ENCODE results near the gene XAB2. TPM values are rescaled to one million over a fixed set of nuclear protein-coding genes. Genes with fewer than 3 reads are reported as not detected.

XAB2 gene
- total RNA-seq, 4 donors from 2014 or later = 27.8 to 123 (median 57.3) TPM

DNA sequence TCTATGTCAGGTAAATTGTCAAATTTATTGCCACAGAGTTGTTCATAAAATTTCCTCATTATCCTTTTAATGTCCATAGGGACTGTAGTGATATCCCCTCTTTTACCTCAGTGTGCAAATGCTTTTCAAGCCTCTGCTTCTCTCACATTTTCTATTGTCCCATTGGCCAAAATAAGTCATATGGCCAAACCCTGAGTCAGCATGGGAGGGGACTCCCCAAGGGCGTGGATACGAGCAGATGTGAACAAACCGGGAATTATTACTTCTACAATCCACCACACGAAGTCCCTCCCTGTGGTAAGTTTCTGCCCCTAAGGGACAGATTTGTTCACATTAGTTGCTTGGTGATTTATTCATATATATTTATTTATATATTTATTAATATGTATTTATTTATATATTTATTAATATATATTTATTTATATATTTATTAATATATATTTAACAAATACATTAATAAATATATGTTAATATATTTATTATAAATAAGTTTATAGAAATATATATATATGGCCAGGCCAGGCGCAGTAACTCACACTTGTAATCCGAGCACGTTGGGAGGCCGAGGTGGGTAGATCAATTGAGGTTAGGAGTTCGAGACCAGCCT lies 53.8 kb downstream of the XAB2 start:
- 61 to 75% methylated on average over 9 of the region's 9 CpGs for WGBS, 2 donors (ENCODE audit: low coverage in 1 of 2)
- Histone ChIP-seq H3K4me1 (no peaks in the 10 kb centered on the region), H3K27ac (no peak overlapping the region), H3K36me3 (no peaks in the 10 kb centered on the region), H3K4me3 (no peak overlapping the region), H3K9me3 (no peaks in the 10 kb centered on the region), H3K27me3 (no peaks in the 10 kb centered on the region)
- intact Hi-C loops (cut with DNase I; ENCODE audit: low total_unique reads) (no loop called here), in situ Hi-C loops (cut with MboI; ENCODE audit: low pct_ligation_motif_present in 1 of 4, low pct_unique_long_range_greater_than_20kb in 1 of 4, low sequenced_read_pairs in 3 of 4) (no loop called here)
- TF ChIP-seq, protein P1, sequence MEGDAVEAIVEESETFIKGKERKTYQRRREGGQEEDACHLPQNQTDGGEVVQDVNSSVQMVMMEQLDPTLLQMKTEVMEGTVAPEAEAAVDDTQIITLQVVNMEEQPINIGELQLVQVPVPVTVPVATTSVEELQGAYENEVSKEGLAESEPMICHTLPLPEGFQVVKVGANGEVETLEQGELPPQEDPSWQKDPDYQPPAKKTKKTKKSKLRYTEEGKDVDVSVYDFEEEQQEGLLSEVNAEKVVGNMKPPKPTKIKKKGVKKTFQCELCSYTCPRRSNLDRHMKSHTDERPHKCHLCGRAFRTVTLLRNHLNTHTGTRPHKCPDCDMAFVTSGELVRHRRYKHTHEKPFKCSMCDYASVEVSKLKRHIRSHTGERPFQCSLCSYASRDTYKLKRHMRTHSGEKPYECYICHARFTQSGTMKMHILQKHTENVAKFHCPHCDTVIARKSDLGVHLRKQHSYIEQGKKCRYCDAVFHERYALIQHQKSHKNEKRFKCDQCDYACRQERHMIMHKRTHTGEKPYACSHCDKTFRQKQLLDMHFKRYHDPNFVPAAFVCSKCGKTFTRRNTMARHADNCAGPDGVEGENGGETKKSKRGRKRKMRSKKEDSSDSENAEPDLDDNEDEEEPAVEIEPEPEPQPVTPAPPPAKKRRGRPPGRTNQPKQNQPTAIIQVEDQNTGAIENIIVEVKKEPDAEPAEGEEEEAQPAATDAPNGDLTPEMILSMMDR (IDR thresholded peaks at IDR 0.05) = no peak
- no peak for TF ChIP-seq POLR2AphosphoS5 (IDR thresholded peaks at IDR 0.05)
- no peak for TF ChIP-seq EP300 (IDR thresholded peaks at IDR 0.05; ENCODE audit: low read depth)
- no peak for TF ChIP-seq POLR2A (IDR thresholded peaks at IDR 0.05)
- DNase-seq = no peak

DNA sequence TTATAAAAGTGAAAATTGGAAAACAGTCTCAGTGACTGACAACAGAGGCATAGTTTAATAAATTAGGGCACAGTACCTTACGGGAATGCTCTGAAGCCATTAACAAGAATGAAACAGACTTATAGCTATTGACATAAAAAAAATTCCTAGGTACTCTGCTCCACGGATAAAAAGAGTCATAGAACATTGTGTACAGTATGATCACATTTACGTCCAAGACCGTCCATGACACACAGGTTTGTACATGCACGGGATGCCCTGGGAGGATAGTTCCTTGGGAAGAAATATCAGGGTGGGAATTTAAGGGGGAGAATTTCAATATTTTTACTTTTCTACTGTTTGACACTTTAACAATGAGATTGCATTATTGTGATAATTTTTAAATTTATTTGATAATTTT lies 58.6 kb downstream of the XAB2 start:
- H3K27me3 ChIP-seq = no peaks in the 10 kb centered on the region
- TF ChIP-seq POLR2A (IDR thresholded peaks at IDR 0.05) (no peak), EP300 (IDR thresholded peaks at IDR 0.05; ENCODE audit: low read depth) (no peak), POLR2AphosphoS5 (IDR thresholded peaks at IDR 0.05) (no peak)
- TF ChIP-seq, protein P1 (IDR thresholded peaks at IDR 0.05) = no peak
- H3K9me3 ChIP-seq = no peaks in the 10 kb centered on the region
- H3K4me3 ChIP-seq = no peak overlapping the region
- intact Hi-C loops (cut with DNase I; ENCODE audit: low total_unique reads) (no loop called here), in situ Hi-C loops (cut with MboI; ENCODE audit: low pct_ligation_motif_present in 1 of 4, low pct_unique_long_range_greater_than_20kb in 1 of 4, low sequenced_read_pairs in 3 of 4) (loop anchor here in 3 of 4 donors (25.0 kb wide), 2 partner anchors 208 to 242 kb away; no protein-coding TSS in a partner anchor)
- H3K4me1 ChIP-seq = peaks cover 0 to 3% (median 0%) of the 10 kb centered on the region in 4 donors
- WGBS, 2 donors (ENCODE audit: low coverage in 1 of 2) = 71 to 72% methylated on average over 5 of the region's 5 CpGs
- no peak overlapping the region for H3K27ac ChIP-seq
- no peak for DNase-seq
- no peaks in the 10 kb centered on the region for H3K36me3 ChIP-seq

Small RNA genes lying within 50 kb of the gene (small RNA-seq; reads per million reads assigned to genes)
- gene MIR6792 = 0 to 0.24 (median 0.07) reads per million in 4 donors

Other genes with a start within 250 kb of the XAB2 start
- gene PEX11G, start 140.5 kb downstream of the XAB2 start, total RNA-seq = 10 to 100 TPM in 1 of 4 donors, 1 to 10 TPM in 3; 2.2 to 14.5 (median 8.9) TPM
- 10 to 100 TPM; 50.2 to 72.7 (median 69.1) TPM for gene ZNF358, start 113.4 kb downstream of the XAB2 start, total RNA-seq
- 10 to 100 TPM; 14.7 to 93.1 (median 23.9) TPM for gene MCOLN1, start 106.9 kb downstream of the XAB2 start, total RNA-seq
- 100 to 1,000 TPM; 115 to 435 (median 147) TPM for gene PNPLA6, start 93.8 kb downstream of the XAB2 start, total RNA-seq
- 100 to 1,000 TPM in 1 of 4 donors, 10 to 100 TPM in 3; 36.2 to 114 (median 61.6) TPM for gene CAMSAP3, start 33.7 kb downstream of the XAB2 start, total RNA-seq
- gene PET100, start 248 bp upstream of the XAB2 start, total RNA-seq = 10 to 100 TPM in 2 of 4 donors, not detected in 2; 16.4 to 48.0 TPM
- 10 to 100 TPM in 1 of 4 donors, 1 to 10 TPM in 1, not detected in 2; 4.1 to 14.2 TPM for gene PCP2, start 4.2 kb upstream of the XAB2 start, total RNA-seq
- 100 to 1,000 TPM; 132 to 303 (median 205) TPM for gene STXBP2, start 7.6 kb upstream of the XAB2 start, total RNA-seq
- not detected for gene RETN, start 39.5 kb upstream of the XAB2 start, total RNA-seq
- under 1 TPM in 1 of 4 donors, not detected in 3; 0.41 TPM for gene MCEMP1, start 47.5 kb upstream of the XAB2 start, total RNA-seq
- 10 to 100 TPM; 15.1 to 63.5 (median 34.4) TPM for gene TRAPPC5, start 51.3 kb upstream of the XAB2 start, total RNA-seq
- 10 to 100 TPM in 1 of 4 donors, 1 to 10 TPM in 1, under 1 TPM in 1, not detected in 1; 0.27 to 10.1 (median 4.3) TPM for gene FCER2, start 72.6 kb upstream of the XAB2 start, total RNA-seq
- 1 to 10 TPM in 1 of 4 donors, under 1 TPM in 1, not detected in 2; 0.55 to 1.1 TPM for gene CLEC4G, start 102.6 kb upstream of the XAB2 start, total RNA-seq
- 1 to 10 TPM in 3 of 4 donors, under 1 TPM in 1; 1.00 to 9.4 (median 4.4) TPM for gene CD209, start 118.0 kb upstream of the XAB2 start, total RNA-seq
- under 1 TPM in 1 of 4 donors, not detected in 3; 0.16 TPM for gene CLEC4M, start 133.7 kb upstream of the XAB2 start, total RNA-seq
- 10 to 100 TPM in 3 of 4 donors, 1 to 10 TPM in 1; 8.5 to 65.8 (median 15.0) TPM for gene EVI5L, start 200.7 kb upstream of the XAB2 start, total RNA-seq
- under 1 TPM in 1 of 4 donors, not detected in 3; 0.16 TPM for gene PRR36, start 244.8 kb upstream of the XAB2 start, total RNA-seq

Measured in transverse colon (tissue), 4 donors.